ENCODE results near the gene JAZF1. TPM values are rescaled to one million over a fixed set of nuclear protein-coding genes. Genes with fewer than 3 reads are reported as not detected.

Gene JAZF1
- total RNA-seq, 1 experiment from 2014 or later: 1.5 TPM

- Histone ChIP-seq H3K4me3 (ENCODE audit: low read depth, low read length, poor library complexity, severe bottlenecking) (no peak overlapping the region), H3K27ac (ENCODE audit: low read depth, low read length, poor library complexity, severe bottlenecking) (no peak overlapping the region), H3K36me3 (ENCODE audit: insufficient read depth, low read length, poor library complexity, severe bottlenecking) (no peaks in the 10 kb centered on the region), H3K9me3 (ENCODE audit: low read depth, low read length, poor library complexity, severe bottlenecking) (no peaks in the 10 kb centered on the region), H3K4me1 (ENCODE audit: insufficient read depth, low read length, poor library complexity, severe bottlenecking) (no peaks in the 10 kb centered on the region), H3K27me3 (replicated peaks; ENCODE audit: insufficient read depth, low read depth, low read length, poor library complexity) (peaks cover 94% of the 10 kb centered on the region)
- no peak for TF ChIP-seq EZH2 (IDR thresholded peaks at IDR 0.05; ENCODE audit: borderline replicate concordance, low read depth, low read length, poor library complexity, severe bottlenecking)
- TF ChIP-seq CTCF (conservative IDR thresholded peaks at IDR 0.05; ENCODE audit: low read depth, low read length): no peak
- ChIA-PET POLR2A (ENCODE audit: low non-redundant PET) (interaction anchor here (0.6 kb wide), 1 partner anchor 1818 kb away, joined by 3 read pairs; no protein-coding TSS in a partner anchor), CTCF (no interaction called here)
- no peak for DNase-seq (ENCODE audit: low spot score)
- intact Hi-C loops (cut with micrococcal nuclease; ENCODE audit: unreplicated experiment): no loop called here
- BruUV-seq (replicated peaks): no TSS peak
Measured at GRCh38 chr7:27955596-27955995, 225.0 kb downstream of the JAZF1 start.

- Histone ChIP-seq H3K27ac (ENCODE audit: low read depth, low read length, poor library complexity, severe bottlenecking) (no peak overlapping the region), H3K9me3 (ENCODE audit: low read depth, low read length, poor library complexity, severe bottlenecking) (no peaks in the 10 kb centered on the region), H3K4me3 (ENCODE audit: low read depth, low read length, poor library complexity, severe bottlenecking) (no peak overlapping the region), H3K4me1 (ENCODE audit: insufficient read depth, low read length, poor library complexity, severe bottlenecking) (no peaks in the 10 kb centered on the region), H3K36me3 (ENCODE audit: insufficient read depth, low read length, poor library complexity, severe bottlenecking) (no peaks in the 10 kb centered on the region), H3K27me3 (replicated peaks; ENCODE audit: insufficient read depth, low read depth, low read length, poor library complexity) (peaks cover 94% of the 10 kb centered on the region)
- BruUV-seq (replicated peaks): no TSS peak
- intact Hi-C loops (cut with micrococcal nuclease; ENCODE audit: unreplicated experiment): no loop called here
- CTCF ChIA-PET: no interaction called here
- TF ChIP-seq EZH2 (IDR thresholded peaks at IDR 0.05; ENCODE audit: borderline replicate concordance, low read depth, low read length, poor library complexity, severe bottlenecking): no peak
- no peak for TF ChIP-seq CTCF (conservative IDR thresholded peaks at IDR 0.05; ENCODE audit: low read depth, low read length)
- POLR2A ChIA-PET (ENCODE audit: low non-redundant PET): interaction anchor here (0.6 kb wide), 1 partner anchor 1819 kb away, joined by 3 read pairs; no protein-coding TSS in a partner anchor
- DNase-seq (ENCODE audit: low spot score): no peak
Measured at GRCh38 chr7:27955011-27955410, 225.6 kb downstream of the JAZF1 start.

- intact Hi-C loops (cut with micrococcal nuclease; ENCODE audit: unreplicated experiment): no loop called here
- no peak for TF ChIP-seq CTCF (conservative IDR thresholded peaks at IDR 0.05; ENCODE audit: low read depth, low read length)
- TF ChIP-seq EZH2 (IDR thresholded peaks at IDR 0.05; ENCODE audit: borderline replicate concordance, low read depth, low read length, poor library complexity, severe bottlenecking): no peak
- Histone ChIP-seq H3K4me3 (ENCODE audit: low read depth, low read length, poor library complexity, severe bottlenecking) (no peak overlapping the region), H3K27me3 (replicated peaks; ENCODE audit: insufficient read depth, low read depth, low read length, poor library complexity) (peaks cover 97% of the 10 kb centered on the region), H3K27ac (ENCODE audit: low read depth, low read length, poor library complexity, severe bottlenecking) (no peak overlapping the region), H3K36me3 (ENCODE audit: insufficient read depth, low read length, poor library complexity, severe bottlenecking) (no peaks in the 10 kb centered on the region), H3K9me3 (ENCODE audit: low read depth, low read length, poor library complexity, severe bottlenecking) (no peaks in the 10 kb centered on the region), H3K4me1 (ENCODE audit: insufficient read depth, low read length, poor library complexity, severe bottlenecking) (no peaks in the 10 kb centered on the region)
- ChIA-PET CTCF (no interaction called here), POLR2A (ENCODE audit: low non-redundant PET) (no interaction called here)
- DNase-seq (ENCODE audit: low spot score): no peak
- BruUV-seq (replicated peaks): no TSS peak
Measured at GRCh38 chr7:27953777-27954176, 226.8 kb downstream of the JAZF1 start.
